Measurements from ENCODE around the gene GSTA2.

DNA sequence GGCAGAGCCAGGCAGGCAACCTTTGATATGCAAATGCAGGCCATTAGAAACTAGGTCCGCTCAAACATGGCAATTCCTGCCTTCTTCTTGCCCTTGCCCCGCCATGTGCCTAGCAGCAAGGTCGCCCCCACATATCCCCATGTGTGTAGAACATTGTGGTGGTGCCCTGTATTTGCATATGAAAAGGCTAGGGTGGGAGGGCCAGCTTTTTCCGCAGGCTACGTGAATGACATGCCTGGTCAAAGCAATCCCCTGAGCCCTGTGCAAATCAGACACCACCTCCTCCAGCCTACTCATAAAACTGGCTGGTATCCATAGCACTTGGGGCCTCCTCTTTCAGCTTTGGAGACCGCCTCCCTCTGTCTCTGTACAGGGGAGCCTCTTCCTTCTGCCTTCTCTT lies 31.6 kb downstream of the GSTA2 start:
- TF ChIP-seq ZFAT (CRISPR knock-in tag; conservative IDR thresholded peaks at IDR 0.05) (no peak), CTCF (CRISPR knock-in tag; IDR thresholded peaks at IDR 0.05) (no peak), MNT (IDR thresholded peaks at IDR 0.05) (no peak), TBP (CRISPR knock-in tag; IDR thresholded peaks at IDR 0.05) (no peak), ZNF766 (CRISPR knock-in tag; IDR thresholded peaks at IDR 0.05; ENCODE audit: borderline replicate concordance) (no peak), ZNF329 (CRISPR knock-in tag; IDR thresholded peaks at IDR 0.05; ENCODE audit: low read depth) (no peak), TBL1XR1 (IDR thresholded peaks at IDR 0.05; ENCODE audit: borderline replicate concordance, low read length, partially characterized antibody) (no peak), ZNF558 (CRISPR knock-in tag; IDR thresholded peaks at IDR 0.05; ENCODE audit: borderline replicate concordance) (no peak)
- TF ChIP-seq, protein P1, sequence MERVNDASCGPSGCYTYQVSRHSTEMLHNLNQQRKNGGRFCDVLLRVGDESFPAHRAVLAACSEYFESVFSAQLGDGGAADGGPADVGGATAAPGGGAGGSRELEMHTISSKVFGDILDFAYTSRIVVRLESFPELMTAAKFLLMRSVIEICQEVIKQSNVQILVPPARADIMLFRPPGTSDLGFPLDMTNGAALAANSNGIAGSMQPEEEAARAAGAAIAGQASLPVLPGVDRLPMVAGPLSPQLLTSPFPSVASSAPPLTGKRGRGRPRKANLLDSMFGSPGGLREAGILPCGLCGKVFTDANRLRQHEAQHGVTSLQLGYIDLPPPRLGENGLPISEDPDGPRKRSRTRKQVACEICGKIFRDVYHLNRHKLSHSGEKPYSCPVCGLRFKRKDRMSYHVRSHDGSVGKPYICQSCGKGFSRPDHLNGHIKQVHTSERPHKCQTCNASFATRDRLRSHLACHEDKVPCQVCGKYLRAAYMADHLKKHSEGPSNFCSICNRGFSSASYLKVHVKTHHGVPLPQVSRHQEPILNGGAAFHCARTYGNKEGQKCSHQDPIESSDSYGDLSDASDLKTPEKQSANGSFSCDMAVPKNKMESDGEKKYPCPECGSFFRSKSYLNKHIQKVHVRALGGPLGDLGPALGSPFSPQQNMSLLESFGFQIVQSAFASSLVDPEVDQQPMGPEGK (CRISPR knock-in tag; IDR thresholded peaks at IDR 0.05) = no peak
